GM19452 (cell line): ENCODE data around the gene LAMB4.
A peak's percentile ranks its signal among the peaks of the same experiment; 100 is the strongest.

Experiments
- ATAC-seq: cut with Tn5 transposase; IDR thresholded peaks from one replicate; pipeline ENCODE4 v1.9.1; 2021; ENCODE audit not compliant: unreplicated experiment

The LAMB4 gene

GRCh38 chr7:108143658-108144420 is 13.7 kb upstream of the LAMB4 start:
- no peak for ATAC-seq

GRCh38 chr7:108142675-108143259 is 12.6 kb upstream of the LAMB4 start:
- no peak for ATAC-seq

DNA sequence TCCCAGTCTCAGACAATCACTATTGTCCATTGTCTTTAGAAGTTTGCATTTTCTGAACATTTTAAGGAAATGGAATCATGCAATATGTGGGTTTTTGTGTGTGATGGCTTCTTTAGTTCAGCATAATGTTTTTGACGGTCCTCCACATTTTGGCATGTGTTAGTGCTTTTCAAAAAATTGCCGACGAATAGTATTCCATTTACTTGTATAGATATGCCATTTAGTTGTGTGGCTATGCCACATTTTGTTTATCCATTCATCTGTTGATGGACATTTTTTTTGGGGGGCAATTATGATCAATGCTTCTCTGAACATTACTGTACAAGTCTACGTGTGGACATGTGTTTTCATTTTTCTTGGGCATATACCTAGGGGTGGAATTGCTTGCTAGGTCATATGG is 12.0 kb upstream of the LAMB4 start:
- no peak for ATAC-seq

- ATAC-seq = no peak
Observed at GRCh38 chr7:108140671-108141070, 10.5 kb upstream of the LAMB4 start.

GRCh38 chr7:108138911-108139310 is 8.8 kb upstream of the LAMB4 start:
- ATAC-seq = no peak

- no peak for ATAC-seq
Observed at GRCh38 chr7:108137993-108138392, 7.8 kb upstream of the LAMB4 start.

GRCh38 chr7:108137040-108137439 is 6.9 kb upstream of the LAMB4 start:
- ATAC-seq = no peak

GRCh38 chr7:108136191-108136688 is 6.1 kb upstream of the LAMB4 start:
- peak; percentile 37 for ATAC-seq

GRCh38 chr7:108135446-108136190 is 5.5 kb upstream of the LAMB4 start:
- peak; percentile 97 for ATAC-seq

DNA sequence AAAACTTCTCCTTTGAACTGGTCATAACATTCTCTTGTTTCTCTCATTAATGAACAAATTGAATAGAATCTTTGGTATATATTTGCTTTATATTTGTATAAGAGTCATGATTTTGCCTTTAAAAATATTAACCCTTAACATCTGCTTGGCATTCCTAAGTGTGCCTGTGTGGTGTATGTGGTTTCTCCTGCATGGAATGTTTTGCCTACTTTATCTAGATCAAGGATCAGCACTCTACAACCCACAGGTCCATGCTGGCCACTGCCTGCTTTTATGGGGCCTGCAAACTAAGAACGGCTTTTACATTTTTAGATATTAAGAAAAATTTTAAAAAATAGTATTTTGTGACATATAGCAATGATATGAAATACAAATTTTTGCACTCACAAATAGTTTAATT is 4.3 kb upstream of the LAMB4 start:
- no peak for ATAC-seq

DNA sequence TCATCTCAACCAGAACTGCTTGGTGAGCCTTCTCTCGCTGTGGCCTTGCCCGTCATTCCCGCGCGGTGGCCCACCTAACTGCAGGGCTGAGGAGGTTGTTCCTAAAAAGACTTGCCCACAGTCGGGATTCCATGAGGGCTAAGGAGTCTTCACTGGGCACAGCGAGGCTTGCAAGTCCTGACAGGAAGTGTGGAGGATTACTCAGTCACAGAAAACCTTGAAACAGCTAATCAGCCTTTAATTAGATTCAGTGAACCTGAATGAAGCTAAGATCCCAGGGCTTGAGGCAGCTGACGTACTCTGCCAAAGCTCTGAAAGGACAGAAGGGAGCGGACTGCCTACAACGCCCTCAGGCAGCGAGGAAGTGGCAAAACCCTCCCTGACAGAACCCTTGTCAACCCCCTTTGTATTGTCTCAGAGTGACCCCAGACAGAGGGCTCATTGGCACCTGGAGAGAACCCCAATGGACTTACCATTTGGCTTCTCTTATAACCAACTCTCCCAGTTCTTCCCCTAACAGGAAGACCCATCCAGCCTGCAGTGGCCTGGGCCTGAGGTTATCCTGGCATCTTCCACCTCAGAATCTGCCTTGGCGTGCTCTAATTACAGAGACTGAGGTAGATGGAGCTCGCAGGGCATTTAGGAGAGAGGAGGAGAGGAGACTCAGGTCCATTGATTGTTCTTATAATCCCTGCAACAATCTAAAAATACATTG is 2.5 kb upstream of the LAMB4 start:
- ATAC-seq = no peak

DNA sequence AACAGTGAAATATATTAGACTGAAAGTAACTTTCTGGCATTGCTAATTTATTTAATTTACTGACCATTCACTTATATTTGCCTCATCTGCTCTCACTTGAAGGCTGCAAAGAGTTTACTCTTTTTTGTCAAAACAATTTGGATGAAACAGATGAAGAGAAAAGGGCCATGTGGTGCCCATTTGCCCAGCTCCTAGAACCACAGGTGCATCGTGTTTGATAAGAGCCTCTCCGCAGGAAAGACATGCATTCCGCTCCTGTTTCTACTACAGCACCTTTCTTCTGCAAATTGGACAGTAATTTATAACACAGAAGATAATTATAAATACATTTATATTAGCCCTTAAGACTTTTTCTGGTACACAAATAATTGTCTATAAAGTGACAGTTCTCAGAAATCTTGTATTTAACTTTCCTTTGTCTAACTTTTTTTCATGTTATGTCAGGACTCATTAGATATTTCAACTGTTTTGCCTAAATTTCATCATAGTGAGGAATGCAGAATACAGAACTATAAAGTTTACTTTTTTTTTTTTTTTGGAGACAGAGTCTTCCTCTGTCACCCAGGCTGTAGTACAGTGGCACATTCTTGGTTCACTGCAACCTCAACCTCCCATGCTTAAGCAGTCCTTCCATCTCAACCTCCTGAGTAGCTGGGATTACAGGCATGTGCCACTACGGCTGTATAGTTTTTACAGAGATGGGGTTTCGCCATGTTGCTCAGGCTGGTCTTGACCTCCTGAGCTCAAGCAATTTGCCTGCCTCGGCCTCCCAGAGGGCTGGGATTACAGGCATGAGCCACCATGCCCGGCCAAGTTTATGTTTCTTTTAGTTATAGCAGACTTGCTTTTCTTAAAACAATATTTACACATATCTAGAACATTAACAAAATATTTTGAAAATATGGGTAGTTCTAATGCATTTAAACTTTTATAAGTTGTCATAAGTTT is 869 bp downstream of the LAMB4 start:
- no peak for ATAC-seq

DNA sequence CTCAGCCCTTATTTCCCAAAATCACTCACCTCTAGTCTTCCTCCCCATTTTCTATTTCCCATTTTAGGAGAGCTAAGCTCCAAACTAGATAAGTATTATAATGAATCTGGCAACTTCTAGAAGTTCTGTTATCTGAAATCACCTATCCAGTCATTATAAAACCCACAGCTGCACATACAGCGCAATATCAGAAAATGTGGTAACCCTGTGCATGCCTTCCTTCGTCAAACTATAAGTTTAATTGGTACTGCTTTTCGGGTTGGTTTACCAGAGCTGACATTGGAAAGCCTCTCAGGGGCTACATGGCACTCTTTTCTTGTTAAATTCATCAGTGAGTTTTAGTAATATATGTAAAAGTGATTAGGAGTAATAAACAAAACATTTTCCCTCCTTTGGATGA is 1.6 kb downstream of the LAMB4 start:
- no peak for ATAC-seq

- no peak for ATAC-seq
Observed at GRCh38 chr7:108127461-108127860, 2.7 kb downstream of the LAMB4 start.

- no peak for ATAC-seq
Observed at GRCh38 chr7:108124820-108125219, 5.3 kb downstream of the LAMB4 start.

GRCh38 chr7:108122181-108122580 is 8.0 kb downstream of the LAMB4 start:
- no peak for ATAC-seq

DNA sequence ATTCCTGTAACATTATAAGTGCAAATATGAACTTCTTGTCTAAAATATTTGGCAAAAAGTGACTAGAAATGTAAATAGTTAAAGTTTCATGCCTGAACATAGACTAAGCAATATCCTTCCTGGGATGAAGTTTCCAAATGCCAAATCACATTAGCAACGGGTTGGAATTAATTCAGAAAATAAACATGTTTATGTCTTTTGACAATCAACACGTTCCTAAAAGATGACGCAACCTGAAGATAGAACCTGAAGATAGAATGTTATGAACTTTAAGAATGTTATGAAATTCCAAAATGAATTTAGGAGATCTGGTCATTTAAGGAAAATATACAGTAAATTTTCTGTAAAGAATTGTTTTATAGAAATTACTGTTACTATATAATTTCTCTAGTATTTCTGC is 9.2 kb downstream of the LAMB4 start:
- no peak for ATAC-seq

- ATAC-seq = no peak
Observed at GRCh38 chr7:108120196-108120595, 10.0 kb downstream of the LAMB4 start.

GRCh38 chr7:108118959-108119358 is 11.2 kb downstream of the LAMB4 start:
- ATAC-seq = no peak
